GM23338 (cell line): ENCODE measurements around the gene POLA1. TPM values are rescaled to one million over a fixed set of nuclear protein-coding genes. Genes with fewer than 3 reads are reported as not detected.

ENCODE experiments used
- CREB1 ChIP-seq: fragments of 250-450 bp; sonication (Bioruptor Pico); IDR thresholded peaks from 2 replicates; pipeline ENCODE4 v1.5.0; 2020; ENCODE audit warnings: low read depth, mild to moderate bottlenecking, moderate library complexity
- EZH2 ChIP-seq: fragments of 200-600 bp; sonication (generic); IDR thresholded peaks from one replicate; pipeline ENCODE4 v1.8.0; 2017; ENCODE audit warnings: antibody characterized with exemption, mild to moderate bottlenecking, low read depth; ENCODE audit not compliant: unreplicated experiment
- EZH2phosphoT487 ChIP-seq: fragments of 200-600 bp; sonication (generic); IDR thresholded peaks from one replicate; pipeline ENCODE4 v1.8.1; 2018; ENCODE audit warnings: antibody characterized with exemption; ENCODE audit not compliant: unreplicated experiment
- JUNB ChIP-seq: IDR thresholded peaks from one replicate; pipeline ENCODE4 v1.6.1; 2016; ENCODE audit warnings: antibody characterized with exemption; ENCODE audit not compliant: unreplicated experiment
- POLR2AphosphoS5 ChIP-seq: IDR thresholded peaks from 2 replicates; pipeline ENCODE4 v1.6.1; 2016; ENCODE audit warnings: antibody characterized with exemption, low read depth
- STAT1 ChIP-seq: IDR thresholded peaks from one replicate; pipeline ENCODE4 v1.6.1; 2016; ENCODE audit warnings: antibody characterized with exemption; ENCODE audit not compliant: unreplicated experiment
- ZNF114 ChIP-seq: fragments of 250-450 bp; sonication (Bioruptor Pico); IDR thresholded peaks from 2 replicates; pipeline ENCODE4 v1.5.0; 2020; ENCODE audit warnings: mild to moderate bottlenecking, moderate library complexity
- polyA plus RNA-seq: library from polyadenylated mRNA; unstranded; fragments of >200 nt; fragmentation: Nextera tagmentation; extraction: Ambion mirVana; gene quantifications from 2 replicates; pipeline ENCODE4 v1.2.1, GENCODE V29; 2016
- total RNA-seq: library from RNA; depleted of rRNA; stranded (reverse); fragments of >200 nt; shearing (Covaris generic); gene quantifications from 2 replicates; pipeline ENCODE4 v1.2.3, GENCODE V29; 2014
- TF ChIP-seq, protein P1 (sequence below): fragments of 250-450 bp; sonication (Bioruptor Pico); IDR thresholded peaks from 2 replicates; pipeline ENCODE4 v1.5.0; 2020; ENCODE audit warnings: mild to moderate bottlenecking, moderate library complexity
- TF ChIP-seq, protein P2 (sequence below): IDR thresholded peaks from 2 replicates; pipeline ENCODE4 v1.6.1; 2016; ENCODE audit warnings: antibody characterized with exemption
- TF ChIP-seq, protein P3 (sequence below), 2 experiments: fragments of 200-600 bp in 1 of 2; sonication (generic) in 1 of 2; conservative IDR thresholded peaks; 2 replicates each; pipeline versions ENCODE4 v1.5.1 to v1.6.1; 2016 to 2017; ENCODE audit warnings: antibody characterized with exemption in 2 of 2, low read depth in 2 of 2, mild to moderate bottlenecking in 2 of 2, moderate library complexity in 1 of 2

The POLA1 gene
- total and polyA plus RNA-seq, 2 experiments from 2014 or later: 12.6 to 36.6 TPM

DNA sequence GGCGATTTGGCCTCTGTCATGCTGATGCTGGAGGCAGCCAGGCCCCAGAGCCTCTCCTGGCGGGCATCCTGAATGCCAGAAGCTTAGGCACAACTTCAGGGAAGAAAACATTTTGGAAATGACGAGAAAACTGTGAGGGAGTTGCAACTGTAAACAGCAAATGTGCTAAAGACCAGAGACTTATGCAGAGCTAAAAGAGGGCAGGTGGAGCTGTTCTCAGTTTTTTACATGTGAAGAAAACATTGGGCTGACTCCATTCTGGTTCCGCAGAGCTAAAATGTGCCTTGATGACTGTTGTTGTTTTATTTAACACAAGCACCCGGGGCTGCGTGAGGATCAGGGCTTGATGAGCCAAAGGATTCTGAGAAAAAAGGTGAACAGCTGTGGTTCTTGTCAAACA is 332.9 kb downstream of the POLA1 start (continued):
- TF ChIP-seq, protein P1, sequence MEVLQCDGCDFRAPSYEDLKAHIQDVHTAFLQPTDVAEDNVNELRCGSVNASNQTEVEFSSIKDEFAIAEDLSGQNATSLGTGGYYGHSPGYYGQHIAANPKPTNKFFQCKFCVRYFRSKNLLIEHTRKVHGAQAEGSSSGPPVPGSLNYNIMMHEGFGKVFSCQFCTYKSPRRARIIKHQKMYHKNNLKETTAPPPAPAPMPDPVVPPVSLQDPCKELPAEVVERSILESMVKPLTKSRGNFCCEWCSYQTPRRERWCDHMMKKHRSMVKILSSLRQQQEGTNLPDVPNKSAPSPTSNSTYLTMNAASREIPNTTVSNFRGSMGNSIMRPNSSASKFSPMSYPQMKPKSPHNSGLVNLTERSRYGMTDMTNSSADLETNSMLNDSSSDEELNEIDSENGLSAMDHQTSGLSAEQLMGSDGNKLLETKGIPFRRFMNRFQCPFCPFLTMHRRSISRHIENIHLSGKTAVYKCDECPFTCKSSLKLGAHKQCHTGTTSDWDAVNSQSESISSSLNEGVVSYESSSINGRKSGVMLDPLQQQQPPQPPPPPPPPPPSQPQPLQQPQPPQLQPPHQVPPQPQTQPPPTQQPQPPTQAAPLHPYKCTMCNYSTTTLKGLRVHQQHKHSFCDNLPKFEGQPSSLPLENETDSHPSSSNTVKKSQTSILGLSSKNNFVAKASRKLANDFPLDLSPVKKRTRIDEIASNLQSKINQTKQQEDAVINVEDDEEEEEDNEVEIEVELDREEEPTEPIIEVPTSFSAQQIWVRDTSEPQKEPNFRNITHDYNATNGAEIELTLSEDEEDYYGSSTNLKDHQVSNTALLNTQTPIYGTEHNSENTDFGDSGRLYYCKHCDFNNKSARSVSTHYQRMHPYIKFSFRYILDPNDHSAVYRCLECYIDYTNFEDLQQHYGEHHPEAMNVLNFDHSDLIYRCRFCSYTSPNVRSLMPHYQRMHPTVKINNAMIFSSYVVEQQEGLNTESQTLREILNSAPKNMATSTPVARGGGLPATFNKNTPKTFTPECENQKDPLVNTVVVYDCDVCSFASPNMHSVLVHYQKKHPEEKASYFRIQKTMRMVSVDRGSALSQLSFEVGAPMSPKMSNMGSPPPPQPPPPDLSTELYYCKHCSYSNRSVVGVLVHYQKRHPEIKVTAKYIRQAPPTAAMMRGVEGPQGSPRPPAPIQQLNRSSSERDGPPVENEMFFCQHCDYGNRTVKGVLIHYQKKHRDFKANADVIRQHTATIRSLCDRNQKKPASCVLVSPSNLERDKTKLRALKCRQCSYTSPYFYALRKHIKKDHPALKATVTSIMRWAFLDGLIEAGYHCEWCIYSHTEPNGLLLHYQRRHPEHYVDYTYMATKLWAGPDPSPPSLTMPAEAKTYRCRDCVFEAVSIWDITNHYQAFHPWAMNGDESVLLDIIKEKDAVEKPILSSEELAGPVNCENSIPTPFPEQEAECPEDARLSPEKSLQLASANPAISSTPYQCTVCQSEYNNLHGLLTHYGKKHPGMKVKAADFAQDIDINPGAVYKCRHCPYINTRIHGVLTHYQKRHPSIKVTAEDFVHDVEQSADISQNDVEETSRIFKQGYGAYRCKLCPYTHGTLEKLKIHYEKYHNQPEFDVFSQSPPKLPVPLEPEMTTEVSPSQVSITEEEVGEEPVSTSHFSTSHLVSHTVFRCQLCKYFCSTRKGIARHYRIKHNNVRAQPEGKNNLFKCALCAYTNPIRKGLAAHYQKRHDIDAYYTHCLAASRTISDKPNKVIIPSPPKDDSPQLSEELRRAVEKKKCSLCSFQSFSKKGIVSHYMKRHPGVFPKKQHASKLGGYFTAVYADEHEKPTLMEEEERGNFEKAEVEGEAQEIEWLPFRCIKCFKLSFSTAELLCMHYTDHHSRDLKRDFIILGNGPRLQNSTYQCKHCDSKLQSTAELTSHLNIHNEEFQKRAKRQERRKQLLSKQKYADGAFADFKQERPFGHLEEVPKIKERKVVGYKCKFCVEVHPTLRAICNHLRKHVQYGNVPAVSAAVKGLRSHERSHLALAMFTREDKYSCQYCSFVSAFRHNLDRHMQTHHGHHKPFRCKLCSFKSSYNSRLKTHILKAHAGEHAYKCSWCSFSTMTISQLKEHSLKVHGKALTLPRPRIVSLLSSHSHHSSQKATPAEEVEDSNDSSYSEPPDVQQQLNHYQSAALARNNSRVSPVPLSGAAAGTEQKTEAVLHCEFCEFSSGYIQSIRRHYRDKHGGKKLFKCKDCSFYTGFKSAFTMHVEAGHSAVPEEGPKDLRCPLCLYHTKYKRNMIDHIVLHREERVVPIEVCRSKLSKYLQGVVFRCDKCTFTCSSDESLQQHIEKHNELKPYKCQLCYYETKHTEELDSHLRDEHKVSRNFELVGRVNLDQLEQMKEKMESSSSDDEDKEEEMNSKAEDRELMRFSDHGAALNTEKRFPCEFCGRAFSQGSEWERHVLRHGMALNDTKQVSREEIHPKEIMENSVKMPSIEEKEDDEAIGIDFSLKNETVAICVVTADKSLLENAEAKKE (CRISPR knock-in tag): no peak
- TF ChIP-seq POLR2AphosphoS5 (no peak), CREB1 (CRISPR knock-in tag) (no peak), ZNF114 (CRISPR knock-in tag) (no peak), JUNB (no peak), STAT1 (no peak), EZH2 (no peak), EZH2phosphoT487 (no peak)
- TF ChIP-seq, protein P2, sequence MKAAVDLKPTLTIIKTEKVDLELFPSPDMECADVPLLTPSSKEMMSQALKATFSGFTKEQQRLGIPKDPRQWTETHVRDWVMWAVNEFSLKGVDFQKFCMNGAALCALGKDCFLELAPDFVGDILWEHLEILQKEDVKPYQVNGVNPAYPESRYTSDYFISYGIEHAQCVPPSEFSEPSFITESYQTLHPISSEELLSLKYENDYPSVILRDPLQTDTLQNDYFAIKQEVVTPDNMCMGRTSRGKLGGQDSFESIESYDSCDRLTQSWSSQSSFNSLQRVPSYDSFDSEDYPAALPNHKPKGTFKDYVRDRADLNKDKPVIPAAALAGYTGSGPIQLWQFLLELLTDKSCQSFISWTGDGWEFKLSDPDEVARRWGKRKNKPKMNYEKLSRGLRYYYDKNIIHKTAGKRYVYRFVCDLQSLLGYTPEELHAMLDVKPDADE: no peak
- TF ChIP-seq, protein P3, sequence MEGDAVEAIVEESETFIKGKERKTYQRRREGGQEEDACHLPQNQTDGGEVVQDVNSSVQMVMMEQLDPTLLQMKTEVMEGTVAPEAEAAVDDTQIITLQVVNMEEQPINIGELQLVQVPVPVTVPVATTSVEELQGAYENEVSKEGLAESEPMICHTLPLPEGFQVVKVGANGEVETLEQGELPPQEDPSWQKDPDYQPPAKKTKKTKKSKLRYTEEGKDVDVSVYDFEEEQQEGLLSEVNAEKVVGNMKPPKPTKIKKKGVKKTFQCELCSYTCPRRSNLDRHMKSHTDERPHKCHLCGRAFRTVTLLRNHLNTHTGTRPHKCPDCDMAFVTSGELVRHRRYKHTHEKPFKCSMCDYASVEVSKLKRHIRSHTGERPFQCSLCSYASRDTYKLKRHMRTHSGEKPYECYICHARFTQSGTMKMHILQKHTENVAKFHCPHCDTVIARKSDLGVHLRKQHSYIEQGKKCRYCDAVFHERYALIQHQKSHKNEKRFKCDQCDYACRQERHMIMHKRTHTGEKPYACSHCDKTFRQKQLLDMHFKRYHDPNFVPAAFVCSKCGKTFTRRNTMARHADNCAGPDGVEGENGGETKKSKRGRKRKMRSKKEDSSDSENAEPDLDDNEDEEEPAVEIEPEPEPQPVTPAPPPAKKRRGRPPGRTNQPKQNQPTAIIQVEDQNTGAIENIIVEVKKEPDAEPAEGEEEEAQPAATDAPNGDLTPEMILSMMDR (conservative IDR thresholded peaks at IDR 0.05; ENCODE audit: low read depth in 2 of 2): no peak
